ENCODE measurements around the gene STEAP3.
"Not testable (repeated sequence)": the region's sequence is repeated elsewhere in the genome, so short reads cannot be mapped to it uniquely, and the experiment has no call there.

The STEAP3 gene

GRCh38 chr2:119265693-119266066, 42.0 kb downstream of the STEAP3 start:
- no peak for DNase-seq

GRCh38 chr2:119266091-119266589, 42.5 kb downstream of the STEAP3 start:
- no peak for DNase-seq

DNA sequence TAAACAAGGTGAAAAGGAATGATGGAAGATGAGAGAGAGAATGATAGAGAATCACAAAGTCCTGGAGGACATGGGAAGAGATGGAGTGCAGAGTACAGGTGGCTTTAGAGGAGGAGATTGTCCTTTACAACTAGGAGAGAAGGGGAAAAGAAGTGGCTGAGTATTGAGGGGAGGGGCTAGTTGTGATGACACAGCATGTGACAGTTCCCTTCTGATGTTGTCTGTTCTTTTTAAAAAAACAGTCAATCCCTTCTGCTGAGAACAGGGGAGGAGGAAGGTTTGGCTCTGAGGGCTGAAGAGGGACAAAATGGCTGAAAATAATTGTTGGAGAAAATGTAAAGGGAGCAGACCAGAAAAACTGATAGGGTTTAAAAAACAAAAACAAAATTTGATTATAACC, 44.0 kb downstream of the STEAP3 start:
- DNase-seq = no peak

GRCh38 chr2:119276864-119277263, 53.2 kb downstream of the STEAP3 start:
- no peak for DNase-seq

DNA sequence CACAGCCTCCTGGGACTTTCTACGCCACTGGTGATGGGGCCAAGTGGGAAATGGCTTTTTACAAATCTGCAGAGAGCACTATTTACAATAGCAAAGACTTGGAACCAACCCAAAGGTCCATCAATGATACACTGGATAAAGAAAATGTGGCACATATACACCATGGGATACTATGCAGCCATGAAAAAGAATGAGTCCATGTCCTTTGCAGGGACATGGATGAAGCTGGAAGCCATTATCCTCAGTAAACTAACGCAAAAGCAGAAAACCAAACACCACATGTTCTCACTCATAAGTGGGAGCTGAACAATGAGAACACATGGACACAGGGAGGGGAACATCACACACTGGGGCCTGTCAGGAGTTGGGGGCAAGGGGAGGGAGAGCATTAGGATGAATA, 54.8 kb downstream of the STEAP3 start:
- DNase-seq = not testable (repeated sequence)

GRCh38 chr2:119278946-119279345, 55.3 kb downstream of the STEAP3 start:
- no peak for DNase-seq

DNA sequence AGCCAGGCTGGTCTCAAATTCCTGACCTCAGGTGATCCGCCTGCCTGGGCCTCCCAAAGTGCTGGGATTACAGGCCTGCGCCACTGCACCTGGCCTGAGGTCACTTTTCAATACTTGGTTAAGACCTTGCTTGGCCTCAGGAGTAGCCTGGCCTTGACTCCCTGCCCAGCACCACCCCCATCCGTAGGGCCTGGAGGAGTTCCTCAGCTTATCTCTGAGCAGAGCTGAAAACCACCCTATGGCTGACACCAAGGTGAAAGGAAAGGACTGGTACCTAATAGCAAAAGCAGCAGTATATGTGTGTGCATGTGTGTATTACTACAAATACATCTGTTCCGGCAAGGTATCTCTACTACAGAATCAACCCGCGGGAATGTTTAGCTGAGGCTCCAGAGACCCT, 56.0 kb downstream of the STEAP3 start:
- DNase-seq = no peak

- DNase-seq = no peak
These were observed 57.0 kb downstream of the STEAP3 start for GRCh38 chr2:119280680-119281079.

DNA sequence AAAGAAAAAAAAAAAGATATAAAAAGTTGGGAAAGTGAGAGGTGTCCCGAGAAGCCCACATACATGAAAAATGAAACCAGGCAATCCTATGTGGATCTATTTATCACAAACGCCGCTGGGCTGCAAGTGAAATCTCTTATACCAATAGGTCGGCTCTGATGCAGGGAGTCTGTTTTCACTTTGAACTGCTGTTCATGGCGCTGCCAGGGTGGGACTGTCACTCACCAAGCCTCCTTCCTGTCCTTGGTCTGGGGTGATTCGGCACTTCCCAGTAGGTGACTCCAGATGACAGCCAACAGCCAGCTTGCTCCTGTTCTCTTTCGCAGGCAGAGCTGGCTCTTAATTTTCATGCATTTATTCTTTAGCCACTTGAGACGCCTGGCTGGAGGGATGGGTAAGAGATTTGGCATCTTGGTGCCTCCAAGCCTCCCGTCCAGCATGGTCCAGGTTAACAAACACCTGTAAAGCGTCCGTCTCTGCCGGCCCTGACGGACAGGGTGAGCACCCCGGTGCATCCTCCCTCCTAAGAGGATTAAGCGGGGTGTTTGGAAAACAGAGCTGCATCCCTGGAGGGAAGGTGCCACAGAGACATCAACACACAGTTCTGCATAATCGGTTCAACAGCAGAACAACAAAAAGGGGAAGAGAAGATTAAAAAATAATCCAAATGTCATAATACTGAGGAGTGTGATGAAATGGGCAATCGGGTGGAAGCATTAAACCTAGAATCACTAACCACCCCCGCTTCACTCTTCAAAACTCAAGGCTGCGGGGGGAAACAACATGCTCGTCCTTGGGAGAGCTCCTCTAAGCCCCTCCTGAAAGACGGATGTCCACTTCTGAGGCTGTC, 58.7 kb downstream of the STEAP3 start:
- DNase-seq = no peak

DNA sequence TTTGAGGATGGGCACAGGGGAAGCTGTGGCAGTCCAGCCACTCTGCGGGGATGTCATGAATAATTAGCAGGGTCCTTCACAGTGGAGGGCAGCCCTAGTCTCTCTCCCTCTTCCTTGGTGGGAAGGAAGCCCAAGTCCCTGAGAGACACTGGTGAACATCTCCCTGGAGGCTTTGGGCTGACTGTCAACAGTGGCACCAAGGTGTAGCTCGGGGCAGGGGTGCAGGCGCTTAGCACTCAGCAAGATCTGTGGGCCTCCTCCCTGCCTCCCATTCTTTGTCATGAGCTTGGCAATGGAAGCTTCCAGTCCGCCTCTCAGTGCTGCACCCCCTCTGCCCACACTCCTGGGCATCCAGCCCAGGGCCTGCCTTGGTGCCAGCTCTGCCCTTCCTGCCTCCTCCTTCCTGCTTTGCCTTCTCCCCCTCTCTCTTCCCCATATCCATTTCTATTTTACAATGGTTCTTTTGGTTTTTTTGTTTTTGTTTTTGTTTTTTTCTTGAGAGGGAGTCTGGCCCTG, 59.4 kb downstream of the STEAP3 start:
- no peak for DNase-seq

- DNase-seq = no peak
These were observed 60.3 kb downstream of the STEAP3 start for GRCh38 chr2:119283873-119284331.

DNA sequence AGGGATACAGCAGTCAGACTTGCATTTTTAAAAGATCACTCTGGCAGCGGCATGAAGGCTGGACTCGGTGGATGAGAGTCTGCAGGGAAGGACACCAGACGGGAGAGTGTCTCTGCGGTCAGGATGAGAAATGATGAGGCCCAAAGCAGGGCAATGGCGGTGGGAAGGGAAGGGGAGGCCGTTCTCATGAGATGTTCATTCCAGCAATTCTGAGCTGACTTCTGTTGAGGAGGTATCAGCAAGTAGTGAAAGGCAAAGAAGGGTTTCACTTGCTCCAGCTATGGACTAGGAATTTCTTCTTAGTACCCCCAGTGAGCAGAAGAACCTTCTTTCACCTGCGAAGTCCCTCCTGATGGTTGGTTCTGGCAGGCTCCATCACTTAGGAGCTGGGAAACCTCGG, 63.0 kb downstream of the STEAP3 start:
- no peak for DNase-seq

DNA sequence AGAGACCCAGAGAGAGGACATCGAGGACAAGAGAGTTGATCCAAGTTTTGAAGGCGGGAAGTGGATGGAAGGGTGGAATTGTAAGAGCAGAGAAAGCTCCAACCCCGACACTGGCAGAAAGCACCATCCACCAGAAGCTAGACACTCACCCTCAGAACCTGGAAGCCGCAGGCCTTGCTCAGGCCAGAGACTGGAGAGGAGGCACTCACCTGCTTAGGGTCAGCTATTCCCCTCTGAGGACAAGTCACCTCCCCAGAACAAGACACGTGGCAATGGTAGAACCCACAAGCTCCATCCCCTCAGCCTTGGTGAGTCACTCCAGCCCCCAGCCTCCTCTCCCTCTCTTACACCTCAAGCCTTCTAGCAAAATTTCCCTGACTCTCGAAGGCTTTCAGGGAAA, 64.9 kb downstream of the STEAP3 start:
- DNase-seq = no peak

- DNase-seq = no peak
These were observed 65.5 kb downstream of the STEAP3 start for GRCh38 chr2:119289093-119289492.

DNA sequence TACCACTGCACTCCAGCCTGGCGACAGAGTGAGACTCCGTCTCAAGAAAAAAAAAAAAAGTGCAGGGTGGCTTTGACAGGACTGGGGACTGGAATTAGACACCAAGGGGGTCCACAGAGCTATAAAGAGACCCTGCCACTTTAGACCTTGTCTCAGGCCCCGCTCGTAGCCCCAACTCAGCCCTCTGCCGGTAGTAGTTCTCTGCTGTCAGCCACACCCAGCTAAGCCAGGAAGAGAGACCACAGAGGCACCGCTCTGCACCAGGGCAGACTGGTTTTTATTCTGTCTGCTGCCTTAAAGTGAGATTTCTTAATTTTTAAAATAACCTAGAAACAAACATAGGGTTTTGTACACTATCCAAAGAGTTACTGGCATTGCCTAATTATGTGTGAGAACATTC, 66.0 kb downstream of the STEAP3 start:
- no peak for DNase-seq

DNA sequence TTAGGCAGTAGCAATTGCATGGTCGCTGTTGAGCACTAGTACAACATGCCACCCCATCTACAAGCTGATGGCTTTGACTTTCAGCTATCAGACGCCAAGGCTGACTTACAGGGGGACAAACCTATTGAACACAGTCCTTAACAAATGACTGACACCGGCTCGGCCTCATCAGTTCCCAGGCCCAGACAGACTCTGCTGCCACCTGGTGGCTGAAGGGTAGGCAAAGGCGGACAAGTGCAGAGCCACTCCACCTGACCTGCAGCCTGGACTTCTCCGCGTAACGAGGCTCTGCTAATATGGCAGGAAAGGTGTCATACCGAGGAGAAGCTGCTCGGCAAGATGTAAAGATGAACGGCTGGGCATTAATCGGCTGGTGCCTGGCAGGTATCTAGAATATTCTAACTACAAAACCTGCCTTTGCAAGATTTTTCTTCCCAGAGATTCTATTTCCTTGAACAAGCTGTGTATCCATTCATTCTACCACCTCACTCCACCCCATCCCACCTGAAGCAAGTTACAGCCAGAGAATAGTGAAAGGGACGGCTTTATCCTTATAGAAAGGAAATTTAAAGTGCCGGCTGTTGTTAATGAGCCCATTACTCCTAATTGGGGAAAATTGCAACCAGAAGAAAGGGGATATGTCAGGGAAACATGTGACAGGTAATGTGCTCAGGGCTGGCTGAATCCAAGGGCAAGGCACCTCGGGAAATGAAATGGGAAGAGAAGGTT, 67.4 kb downstream of the STEAP3 start:
- peak; percentile 70 for DNase-seq

DNA sequence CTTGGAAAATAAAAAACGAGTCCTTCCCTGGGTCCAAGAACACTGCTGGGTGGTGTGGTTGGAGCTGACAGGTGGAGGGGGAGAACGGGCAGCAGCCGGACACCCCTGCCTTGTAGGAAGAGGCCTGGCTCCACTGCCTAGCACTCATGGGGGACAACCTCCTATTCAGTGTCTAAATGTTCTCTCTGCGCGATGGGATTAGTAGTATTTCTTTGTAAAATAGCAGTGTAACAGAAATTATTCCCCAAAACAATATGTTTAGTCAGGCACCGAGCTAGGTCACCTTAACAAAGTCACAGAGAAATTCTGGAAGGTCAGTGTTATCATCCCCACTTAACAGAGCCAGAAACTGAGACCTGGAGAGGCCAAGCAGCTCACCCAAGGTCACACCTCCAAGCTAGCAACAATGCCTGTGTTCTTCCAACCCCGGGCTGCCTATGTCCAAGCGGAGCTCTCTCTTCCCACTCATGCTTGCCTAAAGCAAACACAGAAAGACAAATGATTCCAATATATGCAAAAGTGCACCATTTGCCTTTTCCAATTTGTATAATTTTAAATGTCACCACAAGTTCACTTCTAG, 68.0 kb downstream of the STEAP3 start:
- no peak for DNase-seq

DNA sequence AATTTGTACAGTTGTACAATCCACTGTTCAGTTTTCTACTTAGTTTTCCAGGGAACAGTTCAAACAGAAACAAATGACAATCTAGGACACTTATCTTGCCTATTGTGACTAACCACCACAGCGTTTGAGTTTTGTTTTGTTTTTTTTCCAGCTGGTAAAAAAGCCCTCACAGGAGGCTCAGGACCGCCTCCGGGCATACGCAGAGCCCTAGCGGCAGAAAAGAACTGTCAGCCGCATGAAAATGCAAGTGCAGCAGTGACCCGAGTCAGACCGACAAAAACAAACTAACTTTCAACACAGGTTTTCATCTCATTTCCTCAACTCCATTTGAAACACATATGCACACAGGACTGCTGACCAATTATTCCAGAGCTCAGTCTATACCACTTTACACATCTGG, 68.6 kb downstream of the STEAP3 start:
- DNase-seq = no peak

GRCh38 chr2:119293254-119293653, 69.6 kb downstream of the STEAP3 start:
- DNase-seq = no peak

GRCh38 chr2:119293900-119294299, 70.3 kb downstream of the STEAP3 start:
- no peak for DNase-seq

DNA sequence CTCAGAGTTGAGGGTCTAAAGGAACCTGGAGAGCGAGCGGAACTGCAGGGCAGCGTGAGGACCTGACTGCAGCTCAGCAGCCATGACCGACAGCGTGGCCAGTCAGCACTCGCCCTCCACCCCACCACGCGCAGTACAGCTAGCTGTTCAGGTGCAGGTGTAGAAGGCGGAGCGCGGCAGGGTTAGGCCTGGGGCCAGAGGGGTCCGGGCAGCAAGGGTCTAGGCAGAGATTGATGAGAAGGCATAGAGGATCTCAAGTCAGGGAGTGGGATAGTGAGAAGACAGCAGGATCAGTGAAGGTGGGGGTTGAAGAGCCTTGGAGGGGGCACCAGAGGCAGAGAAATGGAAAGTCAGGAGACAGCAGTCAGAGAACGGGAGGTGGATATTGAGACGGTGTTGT, 71.0 kb downstream of the STEAP3 start:
- no peak for DNase-seq

DNA sequence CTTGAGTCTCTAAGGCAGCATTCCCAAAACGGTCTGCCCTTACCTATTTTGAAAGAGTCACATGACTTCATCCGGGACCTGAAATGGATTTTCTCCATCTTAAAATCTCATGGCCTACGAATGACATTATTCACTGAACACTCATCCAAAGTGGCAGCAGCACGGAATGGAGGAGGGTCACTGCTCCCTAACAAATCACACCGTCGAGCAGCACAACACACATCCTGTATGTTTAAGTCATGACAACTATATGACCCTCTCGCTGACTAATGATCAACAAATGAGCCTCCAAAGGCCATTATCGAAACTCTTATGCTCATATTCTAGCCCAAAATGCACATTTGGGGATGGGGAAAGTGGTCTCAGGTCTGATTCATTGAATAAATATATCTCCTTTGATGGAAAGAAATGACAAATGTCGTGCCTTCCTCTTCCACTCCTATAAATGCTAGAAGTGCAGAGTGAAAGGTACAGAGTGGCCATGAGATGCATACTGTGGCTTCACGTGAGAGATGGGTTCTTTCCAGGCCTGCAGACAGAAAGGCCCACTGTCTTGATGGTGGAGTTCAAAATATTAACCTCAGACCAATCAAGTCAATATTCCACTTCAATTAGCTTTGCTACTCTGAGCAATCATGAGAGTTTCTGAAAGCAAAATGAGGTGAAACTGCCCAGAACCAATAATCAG, 72.2 kb downstream of the STEAP3 start:
- no peak for DNase-seq

GRCh38 chr2:119301413-119301812, 77.8 kb downstream of the STEAP3 start:
- DNase-seq = no peak

Data from CD4-positive, alpha-beta T cell treated with Interleukin-6 for 4 hours (primary cell).